SIG-M5 (cell line): Measurements from ENCODE around the gene KRT16.
"Not testable (repeated sequence)": the region's sequence is repeated elsewhere in the genome, so short reads cannot be mapped to it uniquely, and the experiment has no call there.

ENCODE experiments used
- DNase-seq: peaks from one replicate; lab custom pipeline; 2025; lab: John Stamatoyannopoulos, UW

The KRT16 gene

DNA sequence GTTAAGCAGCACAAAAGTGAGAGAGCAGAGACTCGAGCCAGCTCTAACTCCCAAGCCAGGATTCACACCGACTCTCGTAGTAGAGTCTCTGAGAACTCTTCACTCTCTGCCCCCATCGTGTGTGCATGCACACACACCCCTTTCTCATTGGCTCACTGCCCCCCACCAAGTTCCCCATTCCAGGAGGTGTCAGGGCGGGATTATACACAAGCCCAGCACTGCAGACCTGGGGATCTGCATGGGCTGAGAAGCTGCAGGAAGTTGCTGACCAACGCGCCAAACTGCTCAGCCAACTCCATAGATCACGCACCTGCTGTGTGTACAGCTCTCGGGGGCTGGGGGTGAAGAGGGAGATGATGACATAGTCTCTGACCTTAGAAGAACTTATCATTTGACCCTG, 2.2 kb upstream of the KRT16 start:
- not testable (repeated sequence) for DNase-seq

DNA sequence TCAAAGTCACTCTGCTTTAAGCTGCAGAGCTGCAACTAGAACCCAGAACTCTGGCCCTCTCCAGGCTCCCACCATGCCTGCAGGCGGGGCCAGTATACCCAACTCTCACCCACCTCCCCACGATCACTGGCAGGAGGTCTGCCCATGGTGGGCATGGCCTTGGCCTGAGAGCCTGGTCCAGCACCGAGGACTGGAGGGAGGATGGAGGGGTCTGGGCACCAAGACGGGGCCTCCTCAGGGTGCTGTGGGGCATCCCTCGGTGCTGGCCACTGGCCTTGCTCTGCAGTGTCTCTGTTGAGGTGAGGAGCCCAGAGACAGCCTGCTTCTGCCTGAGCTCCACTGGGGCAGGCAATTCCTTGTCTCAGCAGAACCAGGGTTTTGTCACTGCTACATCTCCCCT, 1.5 kb upstream of the KRT16 start:
- DNase-seq: no peak

DNA sequence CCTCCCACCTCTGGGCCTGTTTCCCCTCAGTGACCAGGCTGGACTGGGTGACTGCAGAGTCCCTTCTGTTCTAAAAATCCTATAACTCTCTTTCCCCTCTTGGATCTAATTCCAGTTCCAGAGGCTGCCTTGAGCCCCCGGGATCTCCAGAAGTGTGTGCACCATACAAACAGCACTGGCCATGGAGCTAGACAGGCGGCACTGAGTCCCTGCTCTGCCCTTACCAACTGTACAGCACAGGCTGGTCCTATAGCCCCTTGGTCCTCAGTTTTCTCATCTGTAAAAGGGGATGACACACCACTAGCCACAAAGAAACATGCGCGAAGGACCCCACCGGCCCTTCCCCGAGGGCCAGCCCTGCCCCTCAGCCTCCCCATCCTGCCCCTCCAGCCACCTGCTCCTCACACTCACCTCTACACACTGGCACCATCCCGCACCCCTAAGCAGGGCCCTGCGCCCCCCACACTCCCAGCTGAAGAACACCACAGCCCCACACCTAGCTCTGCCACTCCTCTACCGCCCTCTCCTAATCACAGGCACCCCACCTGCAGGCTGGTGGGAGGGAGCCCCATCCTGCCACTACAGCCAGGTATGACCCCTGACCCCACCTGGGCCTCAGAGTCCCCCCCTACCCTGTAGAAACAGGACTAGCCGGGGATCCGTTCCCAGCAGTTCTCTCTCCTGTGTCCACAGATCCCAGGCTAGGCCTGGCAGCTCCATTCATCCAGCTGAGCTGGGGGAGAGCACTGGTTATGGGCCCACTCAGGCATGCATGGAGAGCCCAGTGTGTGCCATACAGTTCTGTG, 913 bp upstream of the KRT16 start:
- no peak for DNase-seq

DNA sequence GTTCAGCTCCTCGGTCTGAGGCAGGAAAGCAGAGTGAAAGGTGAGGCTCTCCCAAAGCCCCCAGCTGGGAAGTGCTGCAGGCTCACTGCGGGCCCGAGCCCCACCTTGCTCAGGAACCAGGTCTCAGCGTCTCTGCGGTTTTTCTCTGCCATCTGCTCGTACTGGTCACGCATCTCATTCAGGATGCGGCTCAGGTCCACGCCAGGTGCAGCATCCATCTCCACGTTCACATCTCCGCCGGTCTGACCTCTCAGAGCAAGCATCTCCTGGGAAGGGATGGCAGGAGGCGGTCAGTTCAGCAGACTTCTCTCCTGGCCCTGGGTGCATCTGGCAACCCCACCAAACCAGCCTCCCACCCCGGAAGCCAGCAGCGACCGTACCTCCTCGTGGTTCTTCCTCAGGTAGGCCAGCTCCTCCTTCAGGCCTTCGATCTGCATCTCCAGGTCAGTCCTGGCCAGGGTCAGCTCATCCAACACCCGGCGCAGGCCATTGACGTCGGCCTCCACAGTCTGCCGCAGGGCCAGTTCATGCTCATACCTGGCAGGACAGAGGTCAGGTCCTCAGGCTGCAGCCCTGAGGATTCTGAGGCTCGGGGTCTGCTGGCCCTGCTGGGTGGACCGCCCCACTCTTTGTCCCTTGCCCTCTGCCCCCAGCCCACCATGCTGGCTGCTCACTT, 1.5 kb downstream of the KRT16 start:
- no peak for DNase-seq

DNA sequence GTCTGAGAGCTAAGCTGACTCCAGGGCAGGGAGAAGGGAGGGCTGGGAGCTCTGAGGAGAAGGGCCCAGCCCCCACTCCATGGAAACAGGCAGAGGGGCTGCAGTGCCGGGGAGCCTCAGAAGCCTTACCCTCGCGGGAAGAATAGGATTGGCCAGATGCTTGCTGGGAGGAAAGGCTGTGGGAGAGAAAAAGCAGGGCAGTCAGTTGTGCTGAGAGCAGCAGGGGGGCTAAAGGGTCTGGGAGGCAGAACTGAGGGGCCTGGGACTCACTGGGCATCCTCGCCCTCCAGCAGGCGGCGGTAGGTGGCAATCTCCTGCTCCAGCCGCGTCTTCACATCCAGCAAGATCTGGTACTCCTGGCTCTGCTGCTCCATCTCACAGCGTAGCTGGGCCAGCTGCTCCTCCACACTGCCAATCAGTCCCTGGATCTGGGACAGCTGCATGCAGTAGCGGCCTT, 2.5 kb downstream of the KRT16 start:
- not testable (repeated sequence) for DNase-seq

DNA sequence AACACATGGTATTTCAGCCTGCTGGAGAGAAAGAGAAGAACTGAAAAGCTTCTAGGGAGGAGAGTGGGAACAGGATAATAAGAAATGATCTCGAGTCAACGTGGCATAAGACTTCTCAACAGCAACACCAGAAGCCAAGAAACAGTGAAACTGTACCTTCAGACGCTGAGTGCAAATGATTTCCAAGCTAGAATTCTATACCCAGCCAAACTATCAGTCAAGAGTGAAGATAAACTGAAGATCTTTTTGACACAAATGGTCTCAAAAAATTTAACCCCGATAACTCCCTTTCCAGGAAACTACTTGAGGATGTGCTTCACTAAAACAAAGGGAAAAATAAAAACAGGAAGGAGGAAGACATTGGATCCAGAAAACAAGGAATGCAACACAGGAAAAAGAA, 5.6 kb downstream of the KRT16 start:
- DNase-seq: not testable (repeated sequence)

GRCh38 chr17:41602524-41602923, 10.0 kb downstream of the KRT16 start:
- DNase-seq: no peak

GRCh38 chr17:41600318-41600717, 12.2 kb downstream of the KRT16 start:
- no peak for DNase-seq

GRCh38 chr17:41599680-41600079, 12.9 kb downstream of the KRT16 start:
- no peak for DNase-seq

GRCh38 chr17:41595585-41595984, 17.0 kb downstream of the KRT16 start:
- no peak for DNase-seq

GRCh38 chr17:41594363-41594915, 18.1 kb downstream of the KRT16 start:
- DNase-seq: no peak

- DNase-seq: no peak
These were observed 19.1 kb downstream of the KRT16 start for GRCh38 chr17:41593306-41593981.

DNA sequence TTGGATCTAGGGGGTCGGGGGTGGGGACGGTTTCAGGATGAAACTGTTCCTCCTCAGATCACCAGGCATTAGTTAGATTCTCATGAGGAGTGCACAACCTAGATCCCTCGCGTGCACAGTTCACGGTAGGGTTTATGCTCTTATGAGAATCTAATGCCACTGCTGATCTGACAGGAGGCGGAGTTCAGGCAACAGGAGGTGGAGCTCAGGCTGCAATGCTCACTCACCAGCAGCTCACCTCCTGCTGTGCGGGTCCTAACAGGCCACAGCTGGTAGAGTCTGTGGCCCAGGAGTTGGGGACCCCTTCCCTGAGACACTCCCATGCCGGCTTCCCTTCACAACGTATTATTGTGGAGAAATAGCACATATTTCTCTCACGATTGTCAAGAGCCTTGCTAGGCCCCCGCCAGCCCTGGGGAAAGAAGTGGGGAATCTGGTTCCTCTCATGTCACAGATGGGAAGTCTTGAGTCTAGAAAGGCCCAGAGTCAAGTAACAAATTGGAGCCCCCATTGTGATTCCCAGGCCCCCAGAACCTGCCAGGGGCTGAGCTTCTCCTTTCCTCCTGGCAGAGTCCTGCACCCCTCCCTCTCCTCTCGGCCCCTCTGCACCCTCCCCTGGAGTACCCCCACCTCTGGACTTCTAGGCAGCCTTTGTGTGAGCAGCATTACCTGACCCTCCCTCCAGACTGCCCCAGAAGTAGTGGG, 19.8 kb downstream of the KRT16 start:
- no peak for DNase-seq

DNA sequence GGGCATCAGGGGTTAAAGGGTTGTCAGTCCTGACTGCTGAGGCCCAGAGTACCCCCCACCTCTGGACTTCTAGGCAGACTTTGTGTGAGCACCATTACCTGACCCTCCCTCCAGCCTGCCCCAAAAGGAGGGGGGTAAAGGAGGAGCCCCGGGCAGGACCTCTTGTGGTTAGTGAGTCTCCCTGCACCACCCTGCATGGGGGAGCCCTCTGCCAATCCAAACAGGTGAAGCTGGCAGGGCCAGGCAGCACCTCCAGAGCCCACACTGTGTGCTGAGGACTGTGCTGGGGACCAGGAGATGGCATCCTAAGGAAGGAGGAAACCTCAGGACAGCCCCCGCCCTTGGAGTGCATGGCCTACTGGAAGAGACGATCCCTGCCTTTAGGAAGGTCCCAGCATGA, 23.3 kb downstream of the KRT16 start:
- no peak for DNase-seq

- no peak for DNase-seq
These were observed 24.3 kb downstream of the KRT16 start for GRCh38 chr17:41588126-41588810.

- no peak for DNase-seq
These were observed 25.6 kb downstream of the KRT16 start, which contains the start of gene KRT14 for GRCh38 chr17:41586863-41587495. KRT14 (minus strand) TSS chr17:41586895; CDS start chr17:41586834, 61 bp downstream.

DNA sequence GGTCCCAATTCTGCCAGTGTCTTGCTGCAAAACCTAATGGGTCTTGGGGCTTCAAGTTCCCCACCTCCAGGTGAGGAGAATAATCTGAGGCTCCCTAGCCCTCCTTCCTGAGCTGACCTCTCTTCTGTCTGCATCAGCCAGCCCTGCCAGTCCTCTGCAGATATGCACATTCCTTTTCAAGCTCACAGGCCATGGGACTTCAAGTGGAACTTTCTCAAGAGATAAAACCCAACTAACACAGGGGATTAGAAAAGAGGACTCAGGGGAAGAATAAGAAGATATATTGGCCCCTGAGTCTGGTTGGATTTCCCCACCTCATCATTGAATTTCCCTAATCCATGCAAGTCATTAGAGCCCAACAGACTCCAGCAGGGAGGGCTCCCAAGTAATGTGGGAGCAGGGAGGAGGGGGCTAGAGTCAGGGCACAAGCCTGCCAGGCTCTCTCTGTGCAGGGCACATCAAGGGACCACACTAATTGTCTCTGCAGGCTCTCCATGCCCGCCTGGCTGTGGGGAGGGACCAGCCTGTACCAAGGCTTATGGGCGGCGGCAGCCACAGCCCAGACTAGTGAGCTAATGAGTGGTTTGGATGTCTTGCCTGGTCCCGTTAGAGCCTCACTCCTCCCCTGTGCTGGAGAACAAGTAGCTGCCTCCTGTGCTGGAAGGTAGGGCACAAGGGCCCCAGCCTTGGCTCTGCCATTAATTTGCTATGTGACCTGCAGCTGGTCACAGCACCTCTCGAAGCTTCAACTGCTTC, 27.1 kb downstream of the KRT16 start:
- DNase-seq: no peak

GRCh38 chr17:41584331-41584927, 28.1 kb downstream of the KRT16 start:
- not testable (repeated sequence) for DNase-seq
